ENCODE results near the gene STAM. TPM values are rescaled to one million over a fixed set of nuclear protein-coding genes. Genes with fewer than 3 reads are reported as not detected.
"Not testable (repeated sequence)": the region's sequence is repeated elsewhere in the genome, so short reads cannot be mapped to it uniquely, and the experiment has no call there.

Gene STAM
- total RNA-seq, 2 donors from 2014 or later = 7.3 to 15.5 TPM

GRCh38 chr10:17617031-17617911 is 26.7 kb upstream of the STAM start, which contains the start of gene HACD1:
HACD1 (minus strand) TSS chr10:17617374; CDS start chr10:17617339, 35 bp downstream.
- intact Hi-C loops (cut with DNase I) = no loop called here
- ATAC-seq = peak; percentile 63
- WGBS, 2 donors = 0 to 2% methylated on average over 9 to 62 of the region's 92 CpGs

GRCh38 chr10:17622061-17622460 is 21.9 kb upstream of the STAM start:
- Histone ChIP-seq H3K4me3 (no peak overlapping the region), H3K36me3 (replicated peaks in 1 of 2; ENCODE audit: insufficient read depth in 1 of 2, low read depth in 2 of 2) (no peaks in the 10 kb centered on the region), H3K4me1 (peaks cover 6% of the 10 kb centered on the region), H3K27me3 (no peaks in the 10 kb centered on the region), H3K9me3 (no peaks in the 10 kb centered on the region), H3K27ac (no peak overlapping the region)
- ATAC-seq = no peak
- TF ChIP-seq CTCF (IDR thresholded peaks at IDR 0.05) (no peak), POLR2A (IDR thresholded peaks at IDR 0.05) (no peak)
- WGBS, 2 donors = 53 to 55% methylated on average over 8 of the region's 8 CpGs
- intact Hi-C loops (cut with DNase I) = no loop called here
- no peak for DNase-seq

More at GRCh38 chr10:17617031-17617911, 26.7 kb upstream of the STAM start, which contains the start of gene HACD1:
- H3K27me3 ChIP-seq = no peaks in the 10 kb centered on the region
- no peaks in the 10 kb centered on the region for H3K36me3 ChIP-seq (replicated peaks in 1 of 2; ENCODE audit: insufficient read depth in 1 of 2, low read depth in 2 of 2)
- TF ChIP-seq POLR2A (IDR thresholded peaks at IDR 0.05) = peak; percentile 30 to 58 (median 52)
- TF ChIP-seq CTCF (IDR thresholded peaks at IDR 0.05) = peak in 2 of 7 experiments; percentile 8 to 9
- peaks cover 10% of the 10 kb centered on the region for H3K4me1 ChIP-seq
- peak within 1 kb of the TSS; percentile 54 to 89 (median 78) for H3K27ac ChIP-seq
- H3K9me3 ChIP-seq = no peaks in the 10 kb centered on the region
- H3K4me3 ChIP-seq = peak within 1 kb of the TSS; percentile 41 to 55
- DNase-seq = peak; percentile 47 to 78 (median 63)

DNA sequence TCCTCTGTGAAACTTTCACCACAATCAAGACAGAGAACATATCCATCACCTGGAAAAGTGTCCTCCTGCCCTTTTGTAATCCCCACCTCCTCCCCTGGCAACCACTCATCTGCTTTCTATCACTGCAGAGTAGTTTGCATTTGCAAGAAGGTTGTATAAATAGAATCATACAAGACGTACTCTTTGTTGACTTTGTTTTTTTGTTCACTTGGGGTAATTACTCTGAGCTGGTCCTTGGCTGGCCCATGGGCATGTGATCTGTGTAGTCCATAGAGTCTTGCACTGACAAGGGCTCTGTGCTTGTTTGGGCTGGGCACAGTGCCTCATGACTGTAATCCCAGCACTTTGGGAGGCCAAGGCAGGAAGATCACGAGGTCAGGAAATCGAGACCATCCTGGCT is 19.0 kb upstream of the STAM start:
- WGBS, 2 donors = 45 to 47% methylated on average over 3 of the region's 3 CpGs
- no peaks in the 10 kb centered on the region for H3K4me1 ChIP-seq
- H3K9me3 ChIP-seq = no peaks in the 10 kb centered on the region
- H3K4me3 ChIP-seq = no peak overlapping the region
- no peak overlapping the region for H3K27ac ChIP-seq
- intact Hi-C loops (cut with DNase I) = no loop called here
- ATAC-seq (no peak), DNase-seq (no peak)
- TF ChIP-seq CTCF (IDR thresholded peaks at IDR 0.05) (no peak), POLR2A (IDR thresholded peaks at IDR 0.05) (no peak)
- H3K36me3 ChIP-seq (replicated peaks in 1 of 2; ENCODE audit: insufficient read depth in 1 of 2, low read depth in 2 of 2) = no peaks in the 10 kb centered on the region
- no peaks in the 10 kb centered on the region for H3K27me3 ChIP-seq

GRCh38 chr10:17626656-17627055 is 17.3 kb upstream of the STAM start:
- Histone ChIP-seq H3K4me1 (no peaks in the 10 kb centered on the region), H3K27ac (no peak overlapping the region), H3K9me3 (no peaks in the 10 kb centered on the region), H3K4me3 (no peak overlapping the region), H3K36me3 (replicated peaks in 1 of 2; ENCODE audit: insufficient read depth in 1 of 2, low read depth in 2 of 2) (no peaks in the 10 kb centered on the region), H3K27me3 (no peaks in the 10 kb centered on the region)
- no peak for DNase-seq
- TF ChIP-seq CTCF (IDR thresholded peaks at IDR 0.05) (no peak), POLR2A (IDR thresholded peaks at IDR 0.05) (no peak)
- intact Hi-C loops (cut with DNase I) = no loop called here
- no peak for ATAC-seq
- 15 to 50% methylated on average over 1 of the region's 1 CpG for WGBS, 2 donors

DNA sequence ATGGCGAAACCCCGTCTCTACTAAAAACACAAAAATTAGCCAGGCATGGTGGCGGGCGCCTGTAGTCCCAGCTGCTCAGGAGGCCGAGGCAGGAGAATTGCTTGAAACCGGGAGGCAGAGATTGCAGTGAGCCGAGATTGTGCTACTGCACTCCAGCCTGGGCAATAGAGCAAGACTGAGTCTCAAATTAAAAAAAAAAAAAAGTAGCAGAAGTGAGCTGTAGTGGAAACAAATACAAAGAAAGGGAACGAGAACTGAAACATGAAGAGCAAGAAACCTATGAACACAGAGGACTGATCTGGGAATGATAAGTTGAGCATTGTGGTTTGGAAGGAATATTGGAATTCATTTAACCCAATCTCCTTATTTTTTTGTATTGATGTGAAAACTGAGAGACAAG is 11.4 kb upstream of the STAM start:
- ATAC-seq; H3K9me3 ChIP-seq; H3K4me3 ChIP-seq; H3K27me3 ChIP-seq; H3K36me3 ChIP-seq (replicated peaks in 1 of 2; ENCODE audit: insufficient read depth in 1 of 2, low read depth in 2 of 2); DNase-seq; intact Hi-C loops (cut with DNase I); H3K4me1 ChIP-seq; H3K27ac ChIP-seq: not testable (repeated sequence)
- 84 to 86% methylated on average over 8 of the region's 8 CpGs for WGBS, 2 donors
